ENCODE results near the gene JAKMIP1. TPM values are rescaled to one million over a fixed set of nuclear protein-coding genes. Genes with fewer than 3 reads are reported as not detected.

The JAKMIP1 gene
- total and polyA plus RNA-seq, 2 of the 13 experiments (the other 11 are each of a cell fraction or from before 2014, with no cell fraction given): not detected

DNA sequence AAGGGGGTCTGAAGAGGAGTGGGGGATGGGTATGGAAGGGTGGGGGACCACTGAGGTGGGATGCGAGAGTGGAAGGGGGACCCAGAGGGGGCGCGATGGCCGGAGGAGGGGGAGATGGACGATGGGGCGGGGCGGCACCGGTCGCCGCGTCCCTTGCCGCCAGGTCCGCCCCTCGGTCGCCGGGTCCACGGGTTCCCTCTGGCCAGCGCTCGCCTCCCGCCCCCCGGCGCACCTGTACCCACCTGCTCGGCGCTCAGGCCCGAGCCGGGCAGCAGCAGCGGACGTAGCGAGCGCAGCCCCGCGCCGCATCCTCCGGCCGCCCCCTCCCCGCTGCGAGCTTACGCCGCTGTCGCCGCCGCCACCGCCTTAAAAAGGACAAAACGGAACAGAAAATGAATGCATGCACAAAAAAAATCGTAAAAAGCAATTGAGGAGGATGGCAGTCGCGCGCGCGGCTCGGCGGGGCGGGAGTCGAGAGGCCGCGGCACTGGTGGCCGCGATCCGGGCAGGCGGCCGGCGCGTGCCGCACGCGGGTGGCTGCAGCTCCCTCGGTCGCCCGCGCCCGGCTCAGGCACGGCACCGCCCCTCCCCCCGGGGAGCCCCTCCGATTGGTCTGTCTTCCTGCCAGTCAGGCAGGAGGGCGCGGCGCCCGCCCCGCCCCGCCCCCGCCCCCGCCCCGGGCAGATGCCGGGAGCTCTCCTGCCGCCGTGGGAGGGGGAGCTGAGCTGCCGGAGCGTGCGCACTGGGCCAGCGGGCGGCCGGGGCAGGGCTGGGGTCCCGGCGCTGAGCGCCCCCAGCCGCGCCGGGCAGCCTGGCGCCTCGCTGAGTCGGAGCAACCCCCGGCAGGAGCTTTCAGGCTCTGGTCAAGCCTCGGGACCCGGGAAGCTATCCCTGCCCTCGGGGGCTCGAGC, at the start of gene JAKMIP1 (continued):
- TF ChIP-seq, protein P1, sequence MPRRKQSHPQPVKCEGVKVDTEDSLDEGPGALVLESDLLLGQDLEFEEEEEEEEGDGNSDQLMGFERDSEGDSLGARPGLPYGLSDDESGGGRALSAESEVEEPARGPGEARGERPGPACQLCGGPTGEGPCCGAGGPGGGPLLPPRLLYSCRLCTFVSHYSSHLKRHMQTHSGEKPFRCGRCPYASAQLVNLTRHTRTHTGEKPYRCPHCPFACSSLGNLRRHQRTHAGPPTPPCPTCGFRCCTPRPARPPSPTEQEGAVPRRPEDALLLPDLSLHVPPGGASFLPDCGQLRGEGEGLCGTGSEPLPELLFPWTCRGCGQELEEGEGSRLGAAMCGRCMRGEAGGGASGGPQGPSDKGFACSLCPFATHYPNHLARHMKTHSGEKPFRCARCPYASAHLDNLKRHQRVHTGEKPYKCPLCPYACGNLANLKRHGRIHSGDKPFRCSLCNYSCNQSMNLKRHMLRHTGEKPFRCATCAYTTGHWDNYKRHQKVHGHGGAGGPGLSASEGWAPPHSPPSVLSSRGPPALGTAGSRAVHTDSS (CRISPR knock-in tag; conservative IDR thresholded peaks at IDR 0.05): no peak
- TF ChIP-seq, protein P2, sequence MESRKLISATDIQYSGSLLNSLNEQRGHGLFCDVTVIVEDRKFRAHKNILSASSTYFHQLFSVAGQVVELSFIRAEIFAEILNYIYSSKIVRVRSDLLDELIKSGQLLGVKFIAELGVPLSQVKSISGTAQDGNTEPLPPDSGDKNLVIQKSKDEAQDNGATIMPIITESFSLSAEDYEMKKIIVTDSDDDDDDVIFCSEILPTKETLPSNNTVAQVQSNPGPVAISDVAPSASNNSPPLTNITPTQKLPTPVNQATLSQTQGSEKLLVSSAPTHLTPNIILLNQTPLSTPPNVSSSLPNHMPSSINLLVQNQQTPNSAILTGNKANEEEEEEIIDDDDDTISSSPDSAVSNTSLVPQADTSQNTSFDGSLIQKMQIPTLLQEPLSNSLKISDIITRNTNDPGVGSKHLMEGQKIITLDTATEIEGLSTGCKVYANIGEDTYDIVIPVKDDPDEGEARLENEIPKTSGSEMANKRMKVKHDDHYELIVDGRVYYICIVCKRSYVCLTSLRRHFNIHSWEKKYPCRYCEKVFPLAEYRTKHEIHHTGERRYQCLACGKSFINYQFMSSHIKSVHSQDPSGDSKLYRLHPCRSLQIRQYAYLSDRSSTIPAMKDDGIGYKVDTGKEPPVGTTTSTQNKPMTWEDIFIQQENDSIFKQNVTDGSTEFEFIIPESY (CRISPR knock-in tag; IDR thresholded peaks at IDR 0.05): no peak
- TF ChIP-seq TEAD2 (CRISPR knock-in tag; IDR thresholded peaks at IDR 0.05): no peak
- TF ChIP-seq, protein P3, sequence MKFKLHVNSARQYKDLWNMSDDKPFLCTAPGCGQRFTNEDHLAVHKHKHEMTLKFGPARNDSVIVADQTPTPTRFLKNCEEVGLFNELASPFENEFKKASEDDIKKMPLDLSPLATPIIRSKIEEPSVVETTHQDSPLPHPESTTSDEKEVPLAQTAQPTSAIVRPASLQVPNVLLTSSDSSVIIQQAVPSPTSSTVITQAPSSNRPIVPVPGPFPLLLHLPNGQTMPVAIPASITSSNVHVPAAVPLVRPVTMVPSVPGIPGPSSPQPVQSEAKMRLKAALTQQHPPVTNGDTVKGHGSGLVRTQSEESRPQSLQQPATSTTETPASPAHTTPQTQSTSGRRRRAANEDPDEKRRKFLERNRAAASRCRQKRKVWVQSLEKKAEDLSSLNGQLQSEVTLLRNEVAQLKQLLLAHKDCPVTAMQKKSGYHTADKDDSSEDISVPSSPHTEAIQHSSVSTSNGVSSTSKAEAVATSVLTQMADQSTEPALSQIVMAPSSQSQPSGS (CRISPR knock-in tag; IDR thresholded peaks at IDR 0.05): no peak
- no peak for TF ChIP-seq PAF1 (CRISPR knock-in tag; IDR thresholded peaks at IDR 0.05)
- no peak for TF ChIP-seq PPARG (CRISPR knock-in tag; conservative IDR thresholded peaks at IDR 0.05)
- peak; percentile 68 for TF ChIP-seq NFYC (CRISPR knock-in tag; IDR thresholded peaks at IDR 0.05)
- no peak for TF ChIP-seq SMAD1 (CRISPR knock-in tag; IDR thresholded peaks at IDR 0.05; ENCODE audit: borderline replicate concordance, low read depth)
- TF ChIP-seq, protein P4, sequence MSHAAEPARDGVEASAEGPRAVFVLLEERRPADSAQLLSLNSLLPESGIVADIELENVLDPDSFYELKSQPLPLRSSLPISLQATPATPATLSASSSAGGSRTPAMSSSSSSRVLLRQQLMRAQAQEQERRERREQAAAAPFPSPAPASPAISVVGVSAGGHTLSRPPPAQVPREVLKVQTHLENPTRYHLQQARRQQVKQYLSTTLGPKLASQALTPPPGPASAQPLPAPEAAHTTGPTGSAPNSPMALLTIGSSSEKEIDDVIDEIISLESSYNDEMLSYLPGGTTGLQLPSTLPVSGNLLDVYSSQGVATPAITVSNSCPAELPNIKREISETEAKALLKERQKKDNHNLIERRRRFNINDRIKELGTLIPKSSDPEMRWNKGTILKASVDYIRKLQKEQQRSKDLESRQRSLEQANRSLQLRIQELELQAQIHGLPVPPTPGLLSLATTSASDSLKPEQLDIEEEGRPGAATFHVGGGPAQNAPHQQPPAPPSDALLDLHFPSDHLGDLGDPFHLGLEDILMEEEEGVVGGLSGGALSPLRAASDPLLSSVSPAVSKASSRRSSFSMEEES (CRISPR knock-in tag; IDR thresholded peaks at IDR 0.05): no peak
- no peak for TF ChIP-seq AGO2 (optimal IDR thresholded peaks at IDR 0.05; ENCODE audit: low read depth, low read length)
- no peak for TF ChIP-seq DMAP1 (CRISPR knock-in tag; IDR thresholded peaks at IDR 0.05)
- no peak for TF ChIP-seq EZH2 (conservative IDR thresholded peaks at IDR 0.05; ENCODE audit: low read depth, low read length)
- TF ChIP-seq, protein P5, sequence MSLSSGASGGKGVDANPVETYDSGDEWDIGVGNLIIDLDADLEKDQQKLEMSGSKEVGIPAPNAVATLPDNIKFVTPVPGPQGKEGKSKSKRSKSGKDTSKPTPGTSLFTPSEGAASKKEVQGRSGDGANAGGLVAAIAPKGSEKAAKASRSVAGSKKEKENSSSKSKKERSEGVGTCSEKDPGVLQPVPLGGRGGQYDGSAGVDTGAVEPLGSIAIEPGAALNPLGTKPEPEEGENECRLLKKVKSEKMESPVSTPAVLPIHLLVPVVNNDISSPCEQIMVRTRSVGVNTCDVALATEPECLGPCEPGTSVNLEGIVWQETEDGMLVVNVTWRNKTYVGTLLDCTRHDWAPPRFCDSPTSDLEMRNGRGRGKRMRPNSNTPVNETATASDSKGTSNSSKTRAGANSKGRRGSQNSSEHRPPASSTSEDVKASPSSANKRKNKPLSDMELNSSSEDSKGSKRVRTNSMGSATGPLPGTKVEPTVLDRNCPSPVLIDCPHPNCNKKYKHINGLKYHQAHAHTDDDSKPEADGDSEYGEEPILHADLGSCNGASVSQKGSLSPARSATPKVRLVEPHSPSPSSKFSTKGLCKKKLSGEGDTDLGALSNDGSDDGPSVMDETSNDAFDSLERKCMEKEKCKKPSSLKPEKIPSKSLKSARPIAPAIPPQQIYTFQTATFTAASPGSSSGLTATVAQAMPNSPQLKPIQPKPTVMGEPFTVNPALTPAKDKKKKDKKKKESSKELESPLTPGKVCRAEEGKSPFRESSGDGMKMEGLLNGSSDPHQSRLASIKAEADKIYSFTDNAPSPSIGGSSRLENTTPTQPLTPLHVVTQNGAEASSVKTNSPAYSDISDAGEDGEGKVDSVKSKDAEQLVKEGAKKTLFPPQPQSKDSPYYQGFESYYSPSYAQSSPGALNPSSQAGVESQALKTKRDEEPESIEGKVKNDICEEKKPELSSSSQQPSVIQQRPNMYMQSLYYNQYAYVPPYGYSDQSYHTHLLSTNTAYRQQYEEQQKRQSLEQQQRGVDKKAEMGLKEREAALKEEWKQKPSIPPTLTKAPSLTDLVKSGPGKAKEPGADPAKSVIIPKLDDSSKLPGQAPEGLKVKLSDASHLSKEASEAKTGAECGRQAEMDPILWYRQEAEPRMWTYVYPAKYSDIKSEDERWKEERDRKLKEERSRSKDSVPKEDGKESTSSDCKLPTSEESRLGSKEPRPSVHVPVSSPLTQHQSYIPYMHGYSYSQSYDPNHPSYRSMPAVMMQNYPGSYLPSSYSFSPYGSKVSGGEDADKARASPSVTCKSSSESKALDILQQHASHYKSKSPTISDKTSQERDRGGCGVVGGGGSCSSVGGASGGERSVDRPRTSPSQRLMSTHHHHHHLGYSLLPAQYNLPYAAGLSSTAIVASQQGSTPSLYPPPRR (CRISPR knock-in tag; IDR thresholded peaks at IDR 0.05; ENCODE audit: borderline replicate concordance): no peak
- no peak for TF ChIP-seq ZNF550 (CRISPR knock-in tag; IDR thresholded peaks at IDR 0.05; ENCODE audit: borderline replicate concordance)
- no peak for TF ChIP-seq SSRP1 (CRISPR knock-in tag; IDR thresholded peaks at IDR 0.05)
- no peak for TF ChIP-seq EHMT2 (IDR thresholded peaks at IDR 0.05; ENCODE audit: borderline replicate concordance, low read depth, low read length)
- no peak for TF ChIP-seq ZNF83 (CRISPR knock-in tag; IDR thresholded peaks at IDR 0.05; ENCODE audit: borderline replicate concordance)
- TF ChIP-seq ZNF747 (CRISPR knock-in tag; IDR thresholded peaks at IDR 0.05; ENCODE audit: borderline replicate concordance): no peak
